NCI-H460 (cell line): ENCODE results near the gene KLB. TPM values are rescaled to one million over a fixed set of nuclear protein-coding genes. Genes with fewer than 3 reads are reported as not detected.

ENCODE experiments used
- DNase-seq: peaks from one replicate; pipeline ENCODE4 v3.0.0-alpha.2; 2016; ENCODE audit warnings: low read depth; ENCODE audit errors: extremely low read depth
- total RNA-seq: library from RNA; depleted of rRNA; stranded (reverse); fragments of >200 nt; shearing (Covaris generic); gene quantifications from 2 replicates; pipeline ENCODE4 v1.2.3, GENCODE V29; 2014

Gene KLB
- total RNA-seq, 1 experiment from 2014 or later, result not detected

GRCh38 chr4:39458505-39459300 lies 52.0 kb downstream of the KLB start, which contains the start of the genes LIAS and RPL9:
Gene LIAS, plus strand, starts transcription at chr4:39459056. Its CDS starts 62 bp downstream, at chr4:39459118.
Gene RPL9, minus strand, starts transcription at chr4:39458922. Its CDS starts 483 bp downstream, at chr4:39458439.
- peak; percentile 97 for DNase-seq

GRCh38 chr4:39464886-39465501 lies 58.3 kb downstream of the KLB start:
- peak; percentile 81 for DNase-seq

GRCh38 chr4:39466747-39467146 lies 60.0 kb downstream of the KLB start:
- DNase-seq, result no peak

GRCh38 chr4:39467464-39467863 lies 60.7 kb downstream of the KLB start:
- no peak for DNase-seq

- peak; percentile 85 for DNase-seq
Observed at GRCh38 chr4:39469429-39470077, 62.8 kb downstream of the KLB start.

GRCh38 chr4:39470402-39470801 lies 63.7 kb downstream of the KLB start:
- DNase-seq, result no peak

GRCh38 chr4:39472396-39472795 lies 65.7 kb downstream of the KLB start:
- DNase-seq, result no peak

- no peak for DNase-seq
Observed at GRCh38 chr4:39476187-39476895, 69.6 kb downstream of the KLB start.

GRCh38 chr4:39480251-39480650 lies 73.5 kb downstream of the KLB start:
- DNase-seq, result no peak

- DNase-seq, result no peak
Observed at GRCh38 chr4:39480902-39481695, 74.4 kb downstream of the KLB start.

- no peak for DNase-seq
Observed at GRCh38 chr4:39484582-39485272, 78.0 kb downstream of the KLB start.

GRCh38 chr4:39486221-39486804 lies 79.6 kb downstream of the KLB start:
- no peak for DNase-seq

- DNase-seq, result no peak
Observed at GRCh38 chr4:39490322-39490721, 83.6 kb downstream of the KLB start.

GRCh38 chr4:39494354-39494753 lies 87.6 kb downstream of the KLB start:
- no peak for DNase-seq

GRCh38 chr4:39495446-39496213 lies 88.9 kb downstream of the KLB start:
- DNase-seq, result no peak

GRCh38 chr4:39497909-39498726 lies 91.4 kb downstream of the KLB start:
- no peak for DNase-seq

GRCh38 chr4:39498727-39499020 lies 91.9 kb downstream of the KLB start:
- DNase-seq, result peak; percentile 90
